T-cell (primary cell): ENCODE measurements around the gene LMOD2. TPM values are rescaled to one million over a fixed set of nuclear protein-coding genes. Genes with fewer than 3 reads are reported as not detected.

Experiments used
- ATAC-seq, 4 experiments: fragments of 200-7000 bp in 3 of 4; fragments of 150-1000 bp in 1 of 4; cut with Tn5 transposase; replicated peaks in 1 of 4; 1 replicate in 3 of 4; 2 replicates in 1 of 4; pipeline ENCODE4 v1.10.0; 2021; ENCODE audit warnings: moderate library complexity in 3 of 4, mild to moderate bottlenecking in 2 of 4, moderate number of reproducible peaks in 1 of 4
- CTCF ChIA-PET, 2 donors: fragments of 300-600 bp; sonication (Branson Sonifier 250); formaldehyde crosslinking; loops; one replicate each; lab custom pipeline; 2022; ENCODE audit warnings: antibody characterized with exemption in 2 of 2; lab: Charles Lee
- POLR2A ChIA-PET, 2 donors: fragments of 300-600 bp; sonication (Branson Sonifier 250); formaldehyde crosslinking; loops; one replicate each; lab custom pipeline; 2022; ENCODE audit warnings: antibody characterized with exemption in 2 of 2; lab: Charles Lee
- DNase-seq, 35 experiments: peaks; one replicate each; pipeline versions ENCODE4 v3.0.0 to v3.0.0-alpha.2; 2013 to 2023
- H3K27ac ChIP-seq: one replicate; pipeline ENCODE4 v1.5.1; 2013; ENCODE audit warnings: low read length
- H3K27me3 ChIP-seq, 2 experiments: replicated peaks in 1 of 2; 1 replicate in 1 of 2; 2 replicates in 1 of 2; pipeline versions ENCODE4 v1.6.1 to v1.7.0; 2013; ENCODE audit warnings: low read length in 1 of 2, mixed read lengths in 1 of 2; ENCODE audit not compliant: control insufficient read depth in 2 of 2, insufficient read depth in 2 of 2; ENCODE audit errors: extremely low read depth in 1 of 2
- H3K36me3 ChIP-seq, 2 donors: 1 replicate in 1 of 2; 2 replicates in 1 of 2; pipeline versions ENCODE4 v1.6.1 to v1.7.0; 2013; ENCODE audit warnings: low read length in 1 of 2; ENCODE audit not compliant: control insufficient read depth in 2 of 2, insufficient read depth in 1 of 2; ENCODE audit errors: extremely low read depth in 1 of 2
- H3K4me1 ChIP-seq, 2 experiments: 1 replicate in 1 of 2; 2 replicates in 1 of 2; pipeline versions ENCODE4 v1.6.1 to v1.7.0; 2013; ENCODE audit warnings: low read length in 2 of 2, mixed read lengths in 1 of 2; ENCODE audit not compliant: insufficient read depth in 2 of 2, control insufficient read depth in 1 of 2; ENCODE audit errors: extremely low read depth in 1 of 2
- H3K4me3 ChIP-seq, 2 donors: 1 replicate in 1 of 2; 2 replicates in 1 of 2; pipeline versions ENCODE4 v1.5.1 to v1.7.0; 2013; ENCODE audit warnings: mild to moderate bottlenecking in 2 of 2, low read length in 1 of 2, moderate library complexity in 1 of 2; ENCODE audit not compliant: control insufficient read depth in 1 of 2; ENCODE audit errors: extremely low read depth in 1 of 2
- H3K9me3 ChIP-seq: 2 replicates; pipeline ENCODE4 v1.7.0; 2013
- H3K27ac Mint-ChIP-seq, 2 donors: one replicate each; pipeline ENCODE4 v1.8.0; 2020 to 2021; ENCODE audit warnings: mild to moderate bottlenecking in 2 of 2, mixed read lengths in 2 of 2
- H3K27me3 Mint-ChIP-seq, 2 donors: one replicate each; pipeline ENCODE4 v1.8.0; 2021 to 2022; ENCODE audit warnings: mixed read lengths in 2 of 2
- H3K36me3 Mint-ChIP-seq: one replicate; pipeline ENCODE4 v1.8.0; 2021; ENCODE audit warnings: mixed read lengths
- H3K4me1 Mint-ChIP-seq, 3 donors: one replicate each; pipeline ENCODE4 v1.8.0; 2020 to 2022; ENCODE audit warnings: mixed read lengths in 3 of 3, mild to moderate bottlenecking in 1 of 3
- H3K4me3 Mint-ChIP-seq, 3 donors: one replicate each; pipeline ENCODE4 v1.8.0; 2020 to 2022; ENCODE audit warnings: mild to moderate bottlenecking in 3 of 3, mixed read lengths in 3 of 3, moderate library complexity in 3 of 3
- H3K9me3 Mint-ChIP-seq, 3 donors: one replicate each; pipeline ENCODE4 v1.8.0; 2020 to 2022; ENCODE audit warnings: mixed read lengths in 3 of 3
- WGBS: methylation state at CpG from one replicate; pipeline ENCODE4 v1.1.5; 2013; ENCODE audit warnings: missing lambda C conversion rate; ENCODE audit not compliant: insufficient coverage; 5-methylcytosine and 5-hydroxymethylcytosine counted together
- total RNA-seq, 35 experiments: library from RNA in 6 of 35; stranded (reverse) in 6 of 35; fragments of 120-200 nt in 1 of 35; gene quantifications; one replicate each; pipeline versions ENCODE4 v1.2.1 to v1.2.4 and lab custom pipeline; 2013 to 2026

The LMOD2 gene
- total RNA-seq, 5 donors from 2014 or later (not counting 1 experiment from before 2014, with no cell fraction given): not detected

DNA sequence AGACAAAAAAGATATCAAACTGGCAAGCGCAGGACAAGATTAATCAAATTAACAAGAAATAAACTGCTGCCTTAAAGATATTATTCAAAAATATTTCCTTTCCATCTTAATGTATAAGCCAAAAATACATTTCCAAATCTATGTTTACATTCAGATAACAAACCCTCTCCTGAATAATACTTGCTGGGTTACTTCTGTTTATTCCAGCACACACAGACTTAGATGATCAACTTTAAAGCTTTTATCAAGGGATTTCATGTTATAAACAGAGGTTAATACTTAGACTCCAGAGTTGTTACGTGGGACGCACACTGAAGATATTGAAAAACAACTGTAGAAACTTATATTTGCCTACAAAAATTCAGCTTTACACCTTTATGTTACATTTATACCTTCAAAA, 33.6 kb downstream of the LMOD2 start:
- CTCF ChIA-PET: interaction anchor here (0.7 to 1.2 kb wide), 2 partner anchors 12 to 14 kb away, joined by 3 to 4 read pairs; no protein-coding TSS in a partner anchor
- H3K4me1 Mint-ChIP-seq: no peaks in the 10 kb centered on the region

GRCh38 chr7:123690550-123690949, 34.9 kb downstream of the LMOD2 start:
- Histone ChIP-seq H3K36me3 (peaks cover 0 to 42% of the 10 kb centered on the region in 2 donors), H3K27me3 (no peaks in the 10 kb centered on the region), H3K27ac (no peak overlapping the region), H3K4me1 (no peaks in the 10 kb centered on the region), H3K9me3 (no peaks in the 10 kb centered on the region), H3K4me3 (no peak overlapping the region)
- no peak for ATAC-seq
- no CpG with 5 or more reads among the region's 2 CpGs for WGBS
- CTCF ChIA-PET: interaction anchor here (0.7 to 1.2 kb wide), 3 partner anchors 11 to 94 kb away, joined by 3 read pairs; no protein-coding TSS in a partner anchor
- H3K4me1 Mint-ChIP-seq: no peaks in the 10 kb centered on the region
- H3K27ac Mint-ChIP-seq: no peak overlapping the region
- DNase-seq: no peak
- H3K27me3 Mint-ChIP-seq: no peaks in the 10 kb centered on the region
- H3K9me3 Mint-ChIP-seq: no peaks in the 10 kb centered on the region
- H3K36me3 Mint-ChIP-seq: peaks cover 23% of the 10 kb centered on the region
- POLR2A ChIA-PET: interaction anchor here in 1 of 2 donors (0.6 kb wide), 1 partner anchor 1903 kb away, joined by 3 read pairs; no protein-coding TSS in a partner anchor
- no peak overlapping the region for H3K4me3 Mint-ChIP-seq

More for the DNA sequence above, 33.6 kb downstream of the LMOD2 start:
- H3K27me3 ChIP-seq: no peaks in the 10 kb centered on the region
- DNase-seq (no peak), ATAC-seq (no peak)
- no peaks in the 10 kb centered on the region for H3K9me3 ChIP-seq
- no peaks in the 10 kb centered on the region for H3K27me3 Mint-ChIP-seq
- H3K36me3 ChIP-seq: peaks cover 0 to 38% of the 10 kb centered on the region in 2 donors
- H3K36me3 Mint-ChIP-seq: peaks cover 27% of the 10 kb centered on the region
- H3K9me3 Mint-ChIP-seq: no peaks in the 10 kb centered on the region
- no peak overlapping the region for H3K27ac Mint-ChIP-seq
- H3K4me3 Mint-ChIP-seq: no peak overlapping the region
- H3K27ac ChIP-seq: no peak overlapping the region
- POLR2A ChIA-PET: no interaction called here
- no peak overlapping the region for H3K4me3 ChIP-seq
- WGBS: no CpG with 5 or more reads among the region's 3 CpGs
- H3K4me1 ChIP-seq: no peaks in the 10 kb centered on the region

- 100% methylated on average over 3 of the region's 6 CpGs for WGBS
- no peaks in the 10 kb centered on the region for H3K4me1 Mint-ChIP-seq
- DNase-seq (no peak), ATAC-seq (no peak)
- H3K27ac Mint-ChIP-seq: no peak overlapping the region
- H3K27ac ChIP-seq: no peak overlapping the region
- H3K27me3 ChIP-seq: no peaks in the 10 kb centered on the region
- H3K27me3 Mint-ChIP-seq: no peaks in the 10 kb centered on the region
- no peaks in the 10 kb centered on the region for H3K4me1 ChIP-seq
- CTCF ChIA-PET: interaction anchor here in 1 of 2 donors (0.6 to 2.0 kb wide), 3 partner anchors 10 to 1499 kb away, joined by 3 to 4 read pairs (median 4); no protein-coding TSS in a partner anchor
- POLR2A ChIA-PET: no interaction called here
- no peak overlapping the region for H3K4me3 ChIP-seq
- H3K36me3 ChIP-seq: peaks cover 0 to 44% of the 10 kb centered on the region in 2 donors
- peaks cover 33% of the 10 kb centered on the region for H3K36me3 Mint-ChIP-seq
- no peaks in the 10 kb centered on the region for H3K9me3 Mint-ChIP-seq
- H3K4me3 Mint-ChIP-seq: no peak overlapping the region
- no peaks in the 10 kb centered on the region for H3K9me3 ChIP-seq
These were observed 36.8 kb downstream of the LMOD2 start for GRCh38 chr7:123692471-123692877.

DNA sequence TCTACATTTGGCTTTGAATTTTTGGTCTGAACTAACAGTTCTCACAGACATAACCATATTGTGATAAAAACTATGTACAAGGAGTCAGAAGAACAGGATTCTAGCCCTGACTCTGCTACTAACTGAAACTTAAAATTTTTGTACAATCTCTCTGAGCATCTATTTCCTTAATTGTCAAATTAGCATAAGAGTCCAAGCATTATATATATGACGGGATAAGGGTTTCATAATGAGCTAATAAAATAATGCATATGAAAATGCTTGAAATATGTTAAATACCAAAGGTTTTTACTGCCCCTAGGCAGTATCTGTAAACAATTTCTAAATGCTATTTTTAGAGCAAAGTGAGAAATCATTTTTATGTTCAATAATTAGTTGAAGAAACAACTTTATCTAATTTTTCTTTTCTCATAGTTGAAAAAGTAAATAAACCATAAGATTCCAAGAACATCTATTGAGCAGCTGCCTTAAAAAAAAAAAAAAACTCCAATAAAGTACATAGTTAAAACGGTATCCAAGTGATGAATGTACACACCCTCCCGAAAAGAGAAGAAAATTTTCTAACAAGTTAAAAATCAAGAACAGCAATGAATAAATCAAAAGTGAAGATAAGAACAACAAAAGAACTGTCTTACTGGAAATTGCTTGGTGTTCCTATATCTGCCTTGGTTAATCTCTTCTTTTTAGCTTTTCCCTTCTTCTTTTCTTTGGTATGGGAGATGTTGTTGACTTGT, 40.4 kb downstream of the LMOD2 start:
- ChIA-PET CTCF (interaction anchor here (0.6 to 1.4 kb wide), 4 partner anchors 9 to 549 kb away, joined by 4 to 6 read pairs (median 6); no protein-coding TSS in a partner anchor), POLR2A (no interaction called here)
- no peak overlapping the region for H3K27ac Mint-ChIP-seq
- Histone ChIP-seq H3K4me3 (no peak overlapping the region), H3K9me3 (no peaks in the 10 kb centered on the region), H3K27me3 (no peaks in the 10 kb centered on the region), H3K36me3 (peaks cover 0 to 29% of the 10 kb centered on the region in 2 donors), H3K27ac (no peak overlapping the region), H3K4me1 (no peaks in the 10 kb centered on the region)
- no peak for DNase-seq
- no CpG with 5 or more reads among the region's 3 CpGs for WGBS
- no peaks in the 10 kb centered on the region for H3K9me3 Mint-ChIP-seq
- peaks cover 30% of the 10 kb centered on the region for H3K36me3 Mint-ChIP-seq
- H3K4me1 Mint-ChIP-seq: no peaks in the 10 kb centered on the region
- no peaks in the 10 kb centered on the region for H3K27me3 Mint-ChIP-seq
- H3K4me3 Mint-ChIP-seq: no peak overlapping the region
- ATAC-seq: no peak

DNA sequence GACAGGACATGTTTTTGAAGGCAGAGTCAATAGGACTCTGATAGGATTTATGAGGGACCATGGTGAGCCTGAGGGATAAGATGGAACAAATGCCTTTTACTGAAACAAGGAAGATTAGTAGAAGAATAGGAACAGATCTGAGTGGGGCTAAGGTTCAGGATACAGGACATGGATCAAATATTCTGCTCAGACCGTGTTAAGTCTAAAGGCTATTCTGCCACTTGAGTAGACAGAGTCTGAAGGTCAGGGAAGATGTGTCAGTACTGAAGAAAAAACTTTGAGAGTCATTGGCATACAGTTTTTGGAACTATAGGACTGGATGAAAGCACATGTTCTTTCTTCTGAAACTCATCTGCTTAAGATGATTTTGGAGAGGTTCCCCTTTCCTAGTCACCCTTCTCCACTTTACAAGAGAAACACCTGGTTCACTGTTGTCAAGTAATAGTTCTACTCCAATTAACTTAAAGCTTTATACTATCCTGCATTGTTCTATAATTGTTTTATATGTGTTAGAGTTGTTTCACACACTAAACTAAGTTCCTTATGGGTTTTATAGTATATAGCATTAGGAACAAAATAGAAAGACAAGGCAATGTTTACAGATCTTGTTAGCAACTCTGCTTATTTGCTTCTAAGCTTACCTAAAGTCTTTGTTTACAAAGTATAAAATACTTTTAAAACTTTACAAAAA, 49.7 kb downstream of the LMOD2 start:
- H3K27me3 Mint-ChIP-seq: no peaks in the 10 kb centered on the region
- Histone ChIP-seq H3K4me3 (no peak overlapping the region), H3K27me3 (no peaks in the 10 kb centered on the region), H3K4me1 (no peaks in the 10 kb centered on the region), H3K27ac (no peak overlapping the region), H3K9me3 (no peaks in the 10 kb centered on the region), H3K36me3 (peaks cover 0 to 22% of the 10 kb centered on the region in 2 donors)
- 100% methylated on average over 1 of the region's 1 CpG for whole genome bisulfite sequencing
- H3K27ac Mint-ChIP-seq: peak overlapping the region in 1 of 2 donors; percentile 18
- H3K36me3 Mint-ChIP-seq: peaks cover 29% of the 10 kb centered on the region
- ATAC-seq: no peak
- no peak for DNase-seq
- no peaks in the 10 kb centered on the region for H3K9me3 Mint-ChIP-seq
- CTCF ChIA-PET: interaction anchor here in 1 of 2 donors (0.6 kb wide), 1 partner anchor 214 kb away, joined by 3 read pairs; no protein-coding TSS in a partner anchor
- peaks cover 2 to 9% (median 2%) of the 10 kb centered on the region in 3 donors for H3K4me1 Mint-ChIP-seq
- POLR2A ChIA-PET: no interaction called here
- H3K4me3 Mint-ChIP-seq: no peak overlapping the region

DNA sequence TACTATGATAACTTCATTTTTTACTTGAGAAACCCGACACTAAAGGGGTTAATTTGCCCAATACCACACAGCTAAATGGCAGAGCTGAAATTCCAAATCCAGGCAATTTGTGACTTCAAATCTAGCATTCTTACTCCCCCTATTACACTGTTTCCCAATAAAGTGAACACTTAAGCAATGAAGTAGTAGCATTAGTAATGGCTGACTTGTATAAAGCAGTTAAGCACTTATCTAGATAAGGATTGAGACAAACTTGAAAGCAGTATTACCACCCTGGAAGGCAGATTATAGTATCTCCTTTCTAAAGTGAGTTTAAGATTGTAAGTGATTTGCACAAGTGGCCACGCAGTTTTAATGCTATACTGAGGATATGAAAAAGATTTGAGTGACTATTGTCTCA, 53.9 kb downstream of the LMOD2 start:
- Histone ChIP-seq H3K9me3 (no peaks in the 10 kb centered on the region), H3K4me1 (peaks cover 7 to 11% of the 10 kb centered on the region in 2 experiments), H3K36me3 (peaks cover 0 to 20% of the 10 kb centered on the region in 2 donors), H3K27me3 (no peaks in the 10 kb centered on the region), H3K4me3 (no peak overlapping the region), H3K27ac (no peak overlapping the region)
- Mint-ChIP-seq H3K4me3 (no peak overlapping the region), H3K27me3 (no peaks in the 10 kb centered on the region), H3K27ac (no peak overlapping the region), H3K4me1 (peaks cover 38 to 47% (median 42%) of the 10 kb centered on the region in 3 donors), H3K36me3 (peaks cover 29% of the 10 kb centered on the region), H3K9me3 (no peaks in the 10 kb centered on the region)
- ChIA-PET POLR2A (no interaction called here), CTCF (interaction anchor here in 1 of 2 donors (0.9 kb wide), 1 partner anchor 217 kb away, joined by 4 read pairs; no protein-coding TSS in a partner anchor)
- no CpG with 5 or more reads among the region's 2 CpGs for WGBS
- ATAC-seq (no peak), DNase-seq (no peak)
